Measurements from ENCODE around the gene ETS1.

DNA sequence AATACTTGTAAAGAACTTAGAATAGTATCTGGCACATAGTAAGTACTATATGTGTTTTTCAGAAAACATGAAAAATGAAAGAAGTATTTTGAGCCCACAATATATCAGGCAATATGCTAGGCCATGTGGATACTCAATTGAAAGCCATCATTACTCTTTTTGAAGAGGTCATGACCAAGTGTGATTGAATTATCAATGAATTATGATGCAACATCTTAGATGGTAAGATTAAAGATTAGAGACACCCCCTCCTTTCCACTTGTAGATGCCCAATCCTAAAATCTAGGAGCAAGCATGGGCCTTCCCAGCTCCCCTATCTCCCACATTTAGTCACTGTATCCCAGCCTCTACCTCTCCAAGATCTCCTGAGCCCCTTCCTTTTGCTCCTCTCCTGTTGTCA lies 154.4 kb downstream of the ETS1 start:
- TF ChIP-seq, protein P1, sequence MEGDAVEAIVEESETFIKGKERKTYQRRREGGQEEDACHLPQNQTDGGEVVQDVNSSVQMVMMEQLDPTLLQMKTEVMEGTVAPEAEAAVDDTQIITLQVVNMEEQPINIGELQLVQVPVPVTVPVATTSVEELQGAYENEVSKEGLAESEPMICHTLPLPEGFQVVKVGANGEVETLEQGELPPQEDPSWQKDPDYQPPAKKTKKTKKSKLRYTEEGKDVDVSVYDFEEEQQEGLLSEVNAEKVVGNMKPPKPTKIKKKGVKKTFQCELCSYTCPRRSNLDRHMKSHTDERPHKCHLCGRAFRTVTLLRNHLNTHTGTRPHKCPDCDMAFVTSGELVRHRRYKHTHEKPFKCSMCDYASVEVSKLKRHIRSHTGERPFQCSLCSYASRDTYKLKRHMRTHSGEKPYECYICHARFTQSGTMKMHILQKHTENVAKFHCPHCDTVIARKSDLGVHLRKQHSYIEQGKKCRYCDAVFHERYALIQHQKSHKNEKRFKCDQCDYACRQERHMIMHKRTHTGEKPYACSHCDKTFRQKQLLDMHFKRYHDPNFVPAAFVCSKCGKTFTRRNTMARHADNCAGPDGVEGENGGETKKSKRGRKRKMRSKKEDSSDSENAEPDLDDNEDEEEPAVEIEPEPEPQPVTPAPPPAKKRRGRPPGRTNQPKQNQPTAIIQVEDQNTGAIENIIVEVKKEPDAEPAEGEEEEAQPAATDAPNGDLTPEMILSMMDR (IDR thresholded peaks at IDR 0.05): no peak
- no peak for TF ChIP-seq POLR2AphosphoS5 (IDR thresholded peaks at IDR 0.05)
- no peak for TF ChIP-seq POLR2A (IDR thresholded peaks at IDR 0.05)

Data from prostate gland (tissue), 2 donors.